ENCODE data around the gene HECTD2.

- TF ChIP-seq CTCF (conservative IDR thresholded peaks at IDR 0.05; ENCODE audit: low read length), result no peak
- no peak for TF ChIP-seq EZH2phosphoT487 (IDR thresholded peaks at IDR 0.05; ENCODE audit: borderline replicate concordance, low read depth, low read length)
These were observed 43.4 kb downstream of the HECTD2 start for GRCh38 chr10:91453535-91453934.
